GM21367 (cell line): Measurements from ENCODE around the gene CBR4.
A peak's percentile ranks its signal among the peaks of the same experiment; 100 is the strongest.

Experiments used
- ATAC-seq: cut with Tn5 transposase; IDR thresholded peaks from one replicate; pipeline ENCODE4 v1.9.1; 2021; ENCODE audit not compliant: unreplicated experiment

CBR4 gene

GRCh38 chr4:169010125-169011023 is at the start of gene CBR4:
Gene CBR4, minus strand, starts transcription at chr4:169010255. Its CDS starts 166 bp downstream, at chr4:169010089.
- ATAC-seq = peak; percentile 97

- ATAC-seq = no peak
Observed at GRCh38 chr4:169059306-169060211, 49.5 kb upstream of the CBR4 start.

DNA sequence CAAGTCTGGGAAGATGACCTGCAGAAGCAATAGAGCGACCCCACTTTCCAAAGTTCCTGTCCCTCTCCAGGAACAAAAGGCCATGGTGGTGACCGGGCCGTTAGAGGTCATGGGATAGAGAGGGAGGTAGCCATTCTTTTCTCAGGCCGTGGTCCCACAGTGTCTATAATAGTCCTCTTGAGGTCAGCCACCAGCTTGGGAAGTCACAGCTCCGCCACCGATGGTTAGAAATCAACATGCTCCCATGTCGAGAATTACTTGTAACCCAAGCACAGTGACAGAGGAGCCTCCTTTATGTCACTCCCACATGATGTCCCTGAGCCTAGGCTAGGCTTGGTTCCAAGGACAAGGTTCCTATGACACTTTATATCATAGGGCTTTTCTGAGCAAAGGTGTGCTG is 48.3 kb upstream of the CBR4 start:
- ATAC-seq = no peak

GRCh38 chr4:169054879-169055278 is 44.8 kb upstream of the CBR4 start:
- no peak for ATAC-seq

GRCh38 chr4:169052594-169052945 is 42.5 kb upstream of the CBR4 start:
- no peak for ATAC-seq

DNA sequence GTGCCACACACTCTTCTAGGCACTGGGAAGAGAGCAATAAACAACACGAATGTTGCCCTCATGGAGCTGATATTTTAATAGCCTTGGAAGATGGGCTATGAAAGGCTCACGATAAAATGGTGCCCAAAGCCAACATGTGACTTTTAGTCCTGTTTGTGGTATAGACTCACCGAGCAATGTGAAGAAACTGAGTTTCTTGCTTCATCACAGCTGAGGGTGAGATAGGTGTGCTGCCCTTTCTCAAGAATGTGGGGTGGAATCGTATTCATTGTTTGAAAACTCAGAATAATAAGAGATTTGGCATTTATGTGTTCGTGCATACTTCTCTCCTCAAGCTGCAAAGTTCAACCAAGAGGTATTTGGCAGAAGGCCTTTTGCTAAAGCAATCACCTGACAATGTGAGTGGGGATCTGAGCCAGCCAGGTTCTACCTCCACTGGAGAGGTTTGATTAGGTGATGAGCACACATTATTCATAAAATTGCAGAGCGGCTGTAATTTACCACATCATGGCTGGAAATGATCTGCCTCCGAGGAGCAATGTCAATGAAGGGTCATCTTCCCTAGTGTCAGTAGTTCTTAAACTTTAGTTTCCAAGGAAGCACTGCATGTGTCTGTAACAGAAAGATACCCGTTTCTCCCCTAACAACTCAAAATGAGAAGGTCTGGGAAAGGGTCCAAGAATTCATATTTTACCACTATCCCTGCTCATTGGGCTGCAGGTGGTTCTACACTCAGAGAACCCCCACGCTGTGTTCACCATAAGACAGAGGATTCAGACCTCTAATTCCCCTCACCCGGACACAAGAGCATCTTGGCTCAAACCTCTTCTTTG is 41.9 kb upstream of the CBR4 start:
- ATAC-seq = no peak

DNA sequence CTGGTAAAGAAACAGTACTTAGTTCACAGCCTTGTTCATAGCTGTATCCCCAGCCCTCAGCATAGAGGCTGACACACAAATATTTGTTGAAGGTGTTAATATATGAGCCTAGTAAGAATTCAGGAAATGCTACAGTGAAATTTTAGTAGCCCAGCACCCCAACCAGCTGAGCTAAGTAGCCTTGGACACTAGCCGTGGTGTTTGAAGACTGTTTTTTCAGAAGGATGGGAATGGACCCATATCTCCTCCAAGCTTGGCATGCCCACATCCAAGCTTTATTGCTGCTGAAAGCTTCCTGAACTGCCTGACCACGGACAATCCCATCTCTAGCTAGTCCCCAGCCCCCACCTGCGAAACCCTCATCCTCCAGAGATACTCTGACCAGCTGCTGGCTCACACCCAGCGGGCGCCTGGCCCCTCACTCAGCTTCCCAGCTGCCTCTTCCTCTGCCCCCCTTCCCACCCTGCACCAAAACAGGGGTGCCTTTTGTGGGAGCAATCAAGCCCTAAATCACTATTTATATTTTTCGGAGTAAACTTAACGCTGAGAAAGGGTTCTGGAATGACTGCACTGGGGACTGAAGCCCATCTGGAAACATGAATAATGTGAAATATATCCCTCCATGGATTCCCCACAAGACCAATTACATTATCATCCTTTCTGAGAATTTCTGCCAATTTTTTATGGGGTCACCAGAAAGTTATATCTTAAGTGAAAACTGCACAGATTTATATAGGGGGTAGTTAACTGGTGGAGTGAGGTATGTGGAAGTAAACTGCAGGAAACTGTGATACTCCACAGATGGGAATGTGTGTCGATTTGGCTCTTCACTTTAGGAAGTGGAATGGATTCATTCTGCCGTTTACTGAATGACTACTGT is 41.1 kb upstream of the CBR4 start:
- no peak for ATAC-seq

DNA sequence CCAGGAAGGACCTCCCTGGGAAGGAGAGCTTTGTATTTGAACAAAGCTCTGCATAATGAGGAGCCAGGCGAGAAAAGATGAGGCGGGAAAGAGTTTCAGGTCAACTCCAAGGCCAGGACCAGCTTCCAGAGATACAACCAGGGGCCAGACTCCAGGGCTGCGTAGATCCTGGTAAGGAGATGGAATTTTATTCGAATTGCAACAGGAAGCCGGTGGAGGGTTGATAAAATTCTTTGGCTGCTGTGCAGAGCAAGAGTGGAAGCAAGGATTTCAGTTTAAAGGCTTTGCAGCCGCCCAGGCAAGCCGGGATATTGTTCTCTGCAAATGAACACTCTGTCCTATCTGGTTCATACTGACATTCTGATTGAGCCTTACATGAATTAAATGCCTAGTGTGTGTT is 40.2 kb upstream of the CBR4 start:
- ATAC-seq = no peak

DNA sequence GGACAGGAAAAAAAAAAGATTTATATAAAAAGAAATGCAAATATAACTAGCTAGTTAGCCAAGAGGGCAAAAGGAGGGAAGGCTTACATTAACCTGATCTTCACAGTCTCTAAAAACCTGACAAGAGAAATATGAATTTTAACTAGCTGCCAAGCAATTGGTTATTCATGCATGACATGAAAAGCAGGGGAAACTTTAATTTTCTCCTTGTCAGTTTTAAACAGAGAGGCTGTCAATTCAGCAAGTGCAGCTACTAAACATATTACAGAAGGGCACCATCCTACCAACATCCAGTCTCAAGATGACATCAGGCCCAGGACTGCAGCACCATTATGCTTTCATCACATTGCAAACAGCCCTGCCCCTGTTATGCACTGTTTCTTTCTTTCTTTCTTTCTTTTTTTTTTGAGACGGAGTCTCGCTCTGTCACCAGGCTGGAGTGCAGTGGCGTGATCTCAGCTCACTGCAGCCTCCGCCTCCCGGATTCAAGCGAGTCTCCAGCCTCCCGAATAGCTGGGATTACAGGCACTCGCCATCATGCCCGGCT is 38.9 kb upstream of the CBR4 start:
- no peak for ATAC-seq

DNA sequence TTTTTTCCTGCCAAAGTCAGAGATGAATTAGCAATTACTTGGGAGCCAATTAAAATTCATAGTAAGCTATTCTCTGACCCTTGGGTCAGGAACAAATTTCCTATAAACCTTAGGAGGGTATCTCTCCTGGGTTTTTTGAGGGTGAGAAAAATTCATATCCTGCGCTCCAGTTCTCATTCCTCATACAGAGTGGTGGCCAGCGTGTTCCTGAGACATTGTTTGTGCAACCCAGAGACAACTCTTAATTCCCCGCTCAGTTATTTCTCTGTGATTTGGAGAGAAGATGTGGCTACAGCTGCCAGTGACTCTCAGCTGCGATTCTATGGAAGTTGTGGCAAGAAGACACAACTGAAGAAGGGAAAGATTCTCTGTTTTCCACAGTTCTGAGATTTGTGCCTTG is 37.9 kb upstream of the CBR4 start:
- no peak for ATAC-seq

- ATAC-seq = no peak
Observed at GRCh38 chr4:169045862-169046584, 36.0 kb upstream of the CBR4 start.

- ATAC-seq = no peak
Observed at GRCh38 chr4:169044714-169045447, 34.8 kb upstream of the CBR4 start.

GRCh38 chr4:169042608-169043007 is 32.6 kb upstream of the CBR4 start:
- no peak for ATAC-seq

GRCh38 chr4:169040559-169041261 is 30.7 kb upstream of the CBR4 start:
- no peak for ATAC-seq

DNA sequence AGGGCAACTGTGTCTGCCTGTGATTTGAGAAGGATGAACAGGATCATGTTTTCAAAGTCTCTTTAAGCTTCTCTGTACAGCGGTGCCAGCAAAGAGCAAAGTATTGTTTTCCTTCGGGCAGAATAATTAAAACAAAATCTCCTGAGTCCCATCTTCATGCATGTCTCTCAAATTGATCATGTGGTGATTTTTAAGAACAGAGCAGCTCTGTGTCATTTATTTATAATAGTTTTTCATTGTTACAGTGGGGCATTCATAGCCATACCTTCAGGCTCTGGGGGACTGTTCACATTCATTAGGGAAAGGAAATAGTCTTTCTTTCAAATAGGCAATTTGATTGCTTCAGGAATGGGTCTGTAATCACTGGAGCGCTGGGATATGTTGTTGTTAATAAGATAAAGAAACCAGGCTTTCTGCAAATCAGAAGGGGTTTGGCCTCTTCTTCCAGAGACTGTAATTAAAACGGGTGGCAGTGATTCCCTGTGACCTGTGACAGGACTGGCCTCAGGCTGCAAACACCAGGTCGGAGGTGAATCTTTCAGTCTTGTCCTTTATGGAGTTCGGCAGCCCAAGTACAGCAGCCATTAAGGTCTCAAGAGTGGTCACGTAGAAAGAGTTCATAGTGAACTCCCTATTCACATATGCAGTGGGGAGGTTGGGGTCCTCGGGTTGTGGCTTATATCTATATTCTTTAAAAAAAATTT is 29.3 kb upstream of the CBR4 start:
- ATAC-seq = no peak

- no peak for ATAC-seq
Observed at GRCh38 chr4:169037506-169037905, 27.5 kb upstream of the CBR4 start.
